Hepatocyte (in vitro differentiated cells): ENCODE measurements around the gene ANO1. TPM values are rescaled to one million over a fixed set of nuclear protein-coding genes. Genes with fewer than 3 reads are reported as not detected.
A peak's percentile ranks its signal among the peaks of the same experiment; 100 is the strongest.

Experiments
- DNase-seq: peaks from one replicate; pipeline ENCODE4 v3.0.0-alpha.2; 2016; ENCODE audit warnings: low spot score
- H2AFZ ChIP-seq: fragments of 200-600 bp; sonication (generic); 2 replicates; pipeline ENCODE4 v1.6.0; 2016; ENCODE audit warnings: antibody characterized with exemption, mild to moderate bottlenecking
- H3K27ac ChIP-seq: fragments of 200-600 bp; sonication (generic); 2 replicates; pipeline ENCODE4 v1.5.1; 2016; ENCODE audit warnings: mild to moderate bottlenecking
- H3K27me3 ChIP-seq: fragments of 200-600 bp; sonication (generic); 2 replicates; pipeline ENCODE4 v1.6.1; 2016
- H3K36me3 ChIP-seq: fragments of 200-600 bp; sonication (generic); replicated peaks from 2 replicates; pipeline ENCODE4 v1.5.1; 2016; ENCODE audit warnings: low read depth; ENCODE audit not compliant: insufficient read depth
- H3K4me1 ChIP-seq: fragments of 200-600 bp; sonication (generic); 2 replicates; pipeline ENCODE4 v1.5.1; 2016; ENCODE audit warnings: mild to moderate bottlenecking, moderate library complexity; ENCODE audit not compliant: insufficient read depth
- H3K4me2 ChIP-seq: fragments of 200-600 bp; sonication (generic); 2 replicates; pipeline ENCODE4 v1.6.0; 2016
- H3K4me3 ChIP-seq: fragments of 200-600 bp; sonication (generic); 2 replicates; pipeline ENCODE4 v1.5.1; 2016; ENCODE audit warnings: mild to moderate bottlenecking
- H3K79me2 ChIP-seq: fragments of 200-600 bp; sonication (generic); 2 replicates; pipeline ENCODE4 v1.6.0; 2017; ENCODE audit warnings: mild to moderate bottlenecking
- H3K9me2 ChIP-seq: fragments of 200-600 bp; sonication (generic); replicated peaks from 2 replicates; pipeline ENCODE4 v1.6.0; 2017; ENCODE audit warnings: mild to moderate bottlenecking; ENCODE audit not compliant: insufficient read depth
- H3K9me3 ChIP-seq: fragments of 200-600 bp; sonication (generic); 2 replicates; pipeline ENCODE4 v1.5.1; 2016; ENCODE audit warnings: low read depth, mild to moderate bottlenecking
- H4K20me1 ChIP-seq: fragments of 200-600 bp; sonication (generic); 2 replicates; pipeline ENCODE4 v1.6.0; 2016; ENCODE audit warnings: mild to moderate bottlenecking; ENCODE audit not compliant: insufficient read depth, poor library complexity, severe bottlenecking
- CTCF ChIP-seq: fragments of 200-600 bp; sonication (generic); IDR thresholded peaks from 2 replicates; pipeline ENCODE4 v1.5.1; 2016; ENCODE audit warnings: antibody characterized with exemption, mild to moderate bottlenecking; ENCODE audit not compliant: poor library complexity
- EZH2 ChIP-seq: fragments of 200-600 bp; sonication (generic); IDR thresholded peaks from 2 replicates; pipeline ENCODE4 v1.6.1; 2016; ENCODE audit warnings: antibody characterized with exemption, mild to moderate bottlenecking, borderline replicate concordance
- EZH2phosphoT487 ChIP-seq: fragments of 200-600 bp; sonication (generic); IDR thresholded peaks from one replicate; pipeline ENCODE4 v1.6.1; 2018; ENCODE audit warnings: antibody characterized with exemption, mild to moderate bottlenecking, low read depth, moderate library complexity; ENCODE audit not compliant: unreplicated experiment, severe bottlenecking
- WGBS: methylation state at CpG from one replicate; pipeline ENCODE4 v1.1.6; 2016; ENCODE audit warnings: low lambda C conversion rate; ENCODE audit errors: missing lambda C conversion rate; 5-methylcytosine and 5-hydroxymethylcytosine counted together
- polyA plus RNA-seq: library from polyadenylated mRNA; unstranded; fragments of >200 nt; fragmentation: Nextera tagmentation; extraction: Ambion mirVana; gene quantifications from 2 replicates; pipeline ENCODE4 v1.2.1, GENCODE V29; 2016
- small RNA-seq: library from RNA; depleted of rRNA; stranded (forward); fragments of <200 nt; gene quantifications from one replicate; pipeline ENCODE3, GENCODE V24; 2014
- total RNA-seq: library from RNA; depleted of rRNA; stranded (reverse); fragments of >200 nt; gene quantifications from 2 replicates; pipeline ENCODE4 v1.2.3, GENCODE V29; 2014

ANO1 gene
- total and polyA plus RNA-seq, 2 experiments from 2014 or later = 6.2 to 12.1 TPM

DNA sequence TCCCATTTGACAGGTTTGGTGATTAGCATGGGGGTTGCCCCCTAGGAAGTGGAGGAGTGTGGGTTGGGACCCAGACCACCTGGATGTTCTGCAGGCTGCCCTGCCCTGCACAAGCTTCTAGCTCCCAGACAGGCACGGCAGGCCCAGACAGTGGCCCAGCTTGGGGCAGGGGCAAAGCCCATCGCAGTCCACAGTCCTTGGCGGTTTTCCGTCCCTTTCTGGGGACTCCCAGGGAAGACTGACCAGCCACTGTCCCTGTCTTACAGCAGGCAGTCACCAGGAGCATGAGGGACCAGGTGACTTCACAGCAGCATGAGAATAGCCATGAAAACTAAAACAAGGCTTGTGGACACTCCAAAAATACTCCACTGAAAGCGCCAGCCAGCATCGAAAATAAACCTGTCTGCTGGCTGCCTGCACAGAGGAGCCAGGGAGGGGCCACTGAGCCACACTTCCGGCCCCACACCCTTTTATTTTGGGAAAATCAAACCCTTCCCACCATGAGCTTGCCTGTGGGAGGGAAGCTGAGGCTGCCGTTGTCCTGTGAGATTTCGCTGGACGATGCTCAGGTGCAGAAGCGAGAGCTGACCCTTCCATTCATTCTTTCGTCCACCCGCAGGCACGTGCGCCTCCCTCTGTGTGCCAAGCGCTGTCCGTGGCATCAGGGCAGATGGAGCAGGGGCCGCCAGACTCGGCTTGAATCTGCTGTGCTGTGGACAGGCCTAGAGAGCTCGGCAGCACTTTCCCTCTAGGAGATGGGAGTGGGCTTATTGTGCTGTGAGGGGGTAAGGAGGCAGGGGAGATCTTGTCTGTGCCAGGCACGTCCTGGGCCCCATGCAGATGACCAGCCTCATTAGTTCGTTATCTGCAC, 153.0 kb downstream of the ANO1 start:
- Histone ChIP-seq H3K4me3 (no peak overlapping the region), H3K4me2 (no peak overlapping the region), H3K27me3 (no peaks in the 10 kb centered on the region), H3K27ac (no peak overlapping the region), H2AFZ (no peak overlapping the region), H3K9me2 (no peaks in the 10 kb centered on the region), H3K79me2 (no peaks in the 10 kb centered on the region), H3K4me1 (no peaks in the 10 kb centered on the region), H3K9me3 (no peaks in the 10 kb centered on the region), H4K20me1 (no peaks in the 10 kb centered on the region), H3K36me3 (no peaks in the 10 kb centered on the region)
- no peak for DNase-seq
- 90% methylated on average over 22 of the region's 22 CpGs for WGBS
- TF ChIP-seq EZH2phosphoT487 = no peak
- TF ChIP-seq EZH2 = no peak

- Histone ChIP-seq H4K20me1 (no peaks in the 10 kb centered on the region), H2AFZ (no peak overlapping the region), H3K27me3 (no peaks in the 10 kb centered on the region), H3K9me3 (no peaks in the 10 kb centered on the region), H3K79me2 (no peaks in the 10 kb centered on the region), H3K9me2 (no peaks in the 10 kb centered on the region), H3K4me3 (no peak overlapping the region), H3K4me2 (no peak overlapping the region), H3K36me3 (no peaks in the 10 kb centered on the region), H3K4me1 (no peaks in the 10 kb centered on the region), H3K27ac (peak overlapping the region; percentile 56)
- no peak for DNase-seq
- TF ChIP-seq CTCF (no peak), EZH2 (no peak), EZH2phosphoT487 (no peak)
These were observed 154.9 kb downstream of the ANO1 start for GRCh38 chr11:70233034-70233433.

GRCh38 chr11:70233511-70233934, 155.4 kb downstream of the ANO1 start:
- H3K9me3 ChIP-seq = no peaks in the 10 kb centered on the region
- no peaks in the 10 kb centered on the region for H3K9me2 ChIP-seq
- no peak overlapping the region for H2AFZ ChIP-seq
- no peaks in the 10 kb centered on the region for H3K36me3 ChIP-seq
- no peaks in the 10 kb centered on the region for H3K4me1 ChIP-seq
- H3K4me2 ChIP-seq = no peak overlapping the region
- no peaks in the 10 kb centered on the region for H3K27me3 ChIP-seq
- DNase-seq = peak; percentile 58
- H3K27ac ChIP-seq = no peak overlapping the region
- no peak for TF ChIP-seq EZH2phosphoT487
- H3K79me2 ChIP-seq = no peaks in the 10 kb centered on the region
- 73% methylated on average over 11 of the region's 11 CpGs for WGBS
- H4K20me1 ChIP-seq = no peaks in the 10 kb centered on the region
- H3K4me3 ChIP-seq = no peak overlapping the region

GRCh38 chr11:70233962-70234361, 155.8 kb downstream of the ANO1 start:
- H3K27me3 ChIP-seq = no peaks in the 10 kb centered on the region
- no peaks in the 10 kb centered on the region for H3K4me1 ChIP-seq
- no peaks in the 10 kb centered on the region for H3K9me3 ChIP-seq
- H3K27ac ChIP-seq = no peak overlapping the region
- TF ChIP-seq EZH2phosphoT487 = no peak
- no peak for TF ChIP-seq CTCF
- TF ChIP-seq EZH2 = no peak
- H3K79me2 ChIP-seq = no peaks in the 10 kb centered on the region
- DNase-seq = no peak
- H3K4me3 ChIP-seq = no peak overlapping the region
- H3K36me3 ChIP-seq = no peaks in the 10 kb centered on the region
- no peaks in the 10 kb centered on the region for H4K20me1 ChIP-seq
- 95% methylated on average over 9 of the region's 9 CpGs for whole genome bisulfite sequencing
- H3K4me2 ChIP-seq = no peak overlapping the region
- no peaks in the 10 kb centered on the region for H3K9me2 ChIP-seq
- H2AFZ ChIP-seq = no peak overlapping the region

Small RNA genes lying within 50 kb of the gene (small RNA-seq; reads per million reads assigned to genes)
- gene RNU6-1175P = not detected

Other genes starting within 250 kb of the ANO1 start
- gene FADD, start 125.0 kb downstream of the ANO1 start, total RNA-seq = 29.1 and 29.6 TPM in 2 replicates
- gene FADD, start 125.0 kb downstream of the ANO1 start, polyA plus RNA-seq = 36.1 and 38.2 TPM in 2 replicates
- gene PPFIA1, start 192.4 kb downstream of the ANO1 start, total RNA-seq = 39.6 and 58.4 TPM in 2 replicates
- gene PPFIA1, start 192.4 kb downstream of the ANO1 start, polyA plus RNA-seq = 36.0 and 36.2 TPM in 2 replicates